ENCODE measurements around the gene TYW1. TPM values are rescaled to one million over a fixed set of nuclear protein-coding genes. Genes with fewer than 3 reads are reported as not detected.
A peak's percentile ranks its signal among the peaks of the same experiment; 100 is the strongest.
"Not testable (repeated sequence)": the region's sequence is repeated elsewhere in the genome, so short reads cannot be mapped to it uniquely, and the experiment has no call there.

TYW1 gene
- total RNA-seq, 2 experiments from 2014 or later = 13.4 to 18.5 TPM

GRCh38 chr7:67209256-67209655 is 212.6 kb downstream of the TYW1 start:
- no peak for DNase-seq
- H3K9me3 Mint-ChIP-seq (ENCODE audit: low read depth) = peaks cover 3% of the 10 kb centered on the region
- H3K36me3 Mint-ChIP-seq = peaks cover 23% of the 10 kb centered on the region
- no peaks in the 10 kb centered on the region for H3K4me1 Mint-ChIP-seq
- no peak for ATAC-seq
- H3K27ac Mint-ChIP-seq = no peak overlapping the region
- H3K27me3 Mint-ChIP-seq = no peaks in the 10 kb centered on the region
- H3K4me3 Mint-ChIP-seq = no peak overlapping the region
- CTCF ChIA-PET = interaction anchor here (1.3 kb wide), 1 partner anchor 169 kb away, joined by 3 read pairs; no protein-coding TSS in a partner anchor

- Mint-ChIP-seq H3K36me3 (peaks cover 26% of the 10 kb centered on the region), H3K4me1 (peaks cover 2% of the 10 kb centered on the region), H3K27me3 (no peaks in the 10 kb centered on the region), H3K4me3 (no peak overlapping the region), H3K9me3 (ENCODE audit: low read depth) (peaks cover 3% of the 10 kb centered on the region), H3K27ac (no peak overlapping the region)
- ATAC-seq (no peak), DNase-seq (no peak)
- CTCF ChIA-PET = no interaction called here
Observed at GRCh38 chr7:67210567-67210966, 213.9 kb downstream of the TYW1 start.

GRCh38 chr7:67211650-67212330 is 215.2 kb downstream of the TYW1 start:
- H3K27ac Mint-ChIP-seq; DNase-seq; ATAC-seq; H3K4me3 Mint-ChIP-seq; H3K27me3 Mint-ChIP-seq; CTCF ChIA-PET; H3K4me1 Mint-ChIP-seq; H3K9me3 Mint-ChIP-seq (ENCODE audit: low read depth): not testable (repeated sequence)
- H3K36me3 Mint-ChIP-seq = peaks cover 27% of the 10 kb centered on the region

GRCh38 chr7:67213038-67213437 is 216.4 kb downstream of the TYW1 start:
- H3K4me1 Mint-ChIP-seq; H3K4me3 Mint-ChIP-seq; DNase-seq; H3K27ac Mint-ChIP-seq; H3K9me3 Mint-ChIP-seq (ENCODE audit: low read depth); CTCF ChIA-PET; H3K27me3 Mint-ChIP-seq; ATAC-seq: not testable (repeated sequence)
- H3K36me3 Mint-ChIP-seq = peaks cover 25% of the 10 kb centered on the region

GRCh38 chr7:67223551-67223950 is 226.9 kb downstream of the TYW1 start:
- peaks cover 12% of the 10 kb centered on the region for H3K4me1 Mint-ChIP-seq
- H3K9me3 Mint-ChIP-seq (ENCODE audit: low read depth) = not testable (repeated sequence)
- peaks cover 35% of the 10 kb centered on the region for H3K36me3 Mint-ChIP-seq

GRCh38 chr7:67226340-67226907 is 229.8 kb downstream of the TYW1 start:
- peaks cover 38% of the 10 kb centered on the region for H3K36me3 Mint-ChIP-seq
- H3K27me3 Mint-ChIP-seq; CTCF ChIA-PET; H3K9me3 Mint-ChIP-seq (ENCODE audit: low read depth); H3K4me3 Mint-ChIP-seq: not testable (repeated sequence)
- peak; percentile 51 for DNase-seq
- peaks cover 12% of the 10 kb centered on the region for H3K4me1 Mint-ChIP-seq
- peak; percentile 51 for ATAC-seq
- peak overlapping the region; percentile 24 for H3K27ac Mint-ChIP-seq

More at GRCh38 chr7:67223551-67223950, 226.9 kb downstream of the TYW1 start:
- H3K27me3 Mint-ChIP-seq, ATAC-seq, H3K27ac Mint-ChIP-seq, H3K4me3 Mint-ChIP-seq, DNase-seq: not testable (repeated sequence)
- CTCF ChIA-PET = interaction anchor here (0.6 kb wide), 1 partner anchor 737 kb away, joined by 3 read pairs; no protein-coding TSS in a partner anchor

GRCh38 chr7:67226967-67227366 is 230.3 kb downstream of the TYW1 start:
- DNase-seq; CTCF ChIA-PET; H3K27me3 Mint-ChIP-seq; H3K27ac Mint-ChIP-seq; H3K9me3 Mint-ChIP-seq (ENCODE audit: low read depth); H3K4me3 Mint-ChIP-seq; ATAC-seq: not testable (repeated sequence)
- Mint-ChIP-seq H3K4me1 (peaks cover 12% of the 10 kb centered on the region), H3K36me3 (peaks cover 38% of the 10 kb centered on the region)

GRCh38 chr7:67229018-67229417 is 232.4 kb downstream of the TYW1 start:
- CTCF ChIA-PET; DNase-seq; H3K27ac Mint-ChIP-seq; ATAC-seq; H3K4me3 Mint-ChIP-seq; H3K9me3 Mint-ChIP-seq (ENCODE audit: low read depth); H3K27me3 Mint-ChIP-seq: not testable (repeated sequence)
- Mint-ChIP-seq H3K36me3 (peaks cover 28% of the 10 kb centered on the region), H3K4me1 (peaks cover 12% of the 10 kb centered on the region)

GRCh38 chr7:67230029-67230428 is 233.4 kb downstream of the TYW1 start:
- CTCF ChIA-PET; H3K27ac Mint-ChIP-seq; H3K9me3 Mint-ChIP-seq (ENCODE audit: low read depth); ATAC-seq; DNase-seq; H3K27me3 Mint-ChIP-seq; H3K4me3 Mint-ChIP-seq: not testable (repeated sequence)
- peaks cover 12% of the 10 kb centered on the region for H3K4me1 Mint-ChIP-seq
- H3K36me3 Mint-ChIP-seq = peaks cover 24% of the 10 kb centered on the region

GRCh38 chr7:67233506-67233905 is 236.9 kb downstream of the TYW1 start:
- H3K4me1 Mint-ChIP-seq; H3K27ac Mint-ChIP-seq; CTCF ChIA-PET; H3K9me3 Mint-ChIP-seq (ENCODE audit: low read depth); DNase-seq; H3K36me3 Mint-ChIP-seq; H3K4me3 Mint-ChIP-seq; ATAC-seq; H3K27me3 Mint-ChIP-seq: not testable (repeated sequence)

- DNase-seq; H3K27ac Mint-ChIP-seq; H3K9me3 Mint-ChIP-seq (ENCODE audit: low read depth); ATAC-seq; CTCF ChIA-PET; H3K27me3 Mint-ChIP-seq; H3K36me3 Mint-ChIP-seq; H3K4me1 Mint-ChIP-seq; H3K4me3 Mint-ChIP-seq: not testable (repeated sequence)
Observed at GRCh38 chr7:67236216-67236615, 239.6 kb downstream of the TYW1 start.

GRCh38 chr7:67242871-67243270 is 246.2 kb downstream of the TYW1 start:
- CTCF ChIA-PET; H3K27ac Mint-ChIP-seq; H3K9me3 Mint-ChIP-seq (ENCODE audit: low read depth); H3K4me3 Mint-ChIP-seq; H3K27me3 Mint-ChIP-seq; DNase-seq; H3K4me1 Mint-ChIP-seq; ATAC-seq; H3K36me3 Mint-ChIP-seq: not testable (repeated sequence)

- CTCF ChIA-PET; H3K9me3 Mint-ChIP-seq (ENCODE audit: low read depth); DNase-seq; ATAC-seq; H3K4me1 Mint-ChIP-seq; H3K27me3 Mint-ChIP-seq; H3K27ac Mint-ChIP-seq; H3K4me3 Mint-ChIP-seq: not testable (repeated sequence)
- peaks cover 17% of the 10 kb centered on the region for H3K36me3 Mint-ChIP-seq
Observed at GRCh38 chr7:67248364-67248763, 251.7 kb downstream of the TYW1 start.

- H3K27me3 Mint-ChIP-seq = no peaks in the 10 kb centered on the region
- H3K4me3 Mint-ChIP-seq = no peak overlapping the region
- H3K36me3 Mint-ChIP-seq = peaks cover 16% of the 10 kb centered on the region
- DNase-seq = no peak
- H3K27ac Mint-ChIP-seq = no peak overlapping the region
- peaks cover 4% of the 10 kb centered on the region for H3K9me3 Mint-ChIP-seq (ENCODE audit: low read depth)
- no peaks in the 10 kb centered on the region for H3K4me1 Mint-ChIP-seq
- no peak for ATAC-seq
- CTCF ChIA-PET = no interaction called here
Observed at GRCh38 chr7:67251986-67252558, 255.4 kb downstream of the TYW1 start.

Data from activated CD8-positive, alpha-beta memory T cell treated with anti-CD3 and anti-CD28 coated beads, Interleukin-2, amount 10 ng/mL, durations not matched to agents 7 days and 5 days (primary cell).